Ishikawa (cell line): ENCODE measurements around the gene ATXN10.

ENCODE experiments used
- CREB1 ChIP-seq: IDR thresholded peaks from 2 replicates; pipeline ENCODE4 v1.6.1; 2012; ENCODE audit warnings: low read depth
- EP300 ChIP-seq: IDR thresholded peaks from 2 replicates; pipeline ENCODE4 v1.6.1; 2012; ENCODE audit warnings: borderline replicate concordance
- RAD21 ChIP-seq: IDR thresholded peaks from 2 replicates; pipeline ENCODE4 v1.6.1; 2012; ENCODE audit warnings: low read depth
- TEAD4 ChIP-seq: IDR thresholded peaks from 2 replicates; pipeline ENCODE4 v1.6.1; 2012
- USF1 ChIP-seq: IDR thresholded peaks from 2 replicates; pipeline ENCODE4 v1.6.1; 2012
- TF ChIP-seq, protein P1 (sequence below): IDR thresholded peaks from 2 replicates; pipeline ENCODE4 v1.6.1; 2012; ENCODE audit warnings: low read depth, mild to moderate bottlenecking

- TF ChIP-seq, protein P1, sequence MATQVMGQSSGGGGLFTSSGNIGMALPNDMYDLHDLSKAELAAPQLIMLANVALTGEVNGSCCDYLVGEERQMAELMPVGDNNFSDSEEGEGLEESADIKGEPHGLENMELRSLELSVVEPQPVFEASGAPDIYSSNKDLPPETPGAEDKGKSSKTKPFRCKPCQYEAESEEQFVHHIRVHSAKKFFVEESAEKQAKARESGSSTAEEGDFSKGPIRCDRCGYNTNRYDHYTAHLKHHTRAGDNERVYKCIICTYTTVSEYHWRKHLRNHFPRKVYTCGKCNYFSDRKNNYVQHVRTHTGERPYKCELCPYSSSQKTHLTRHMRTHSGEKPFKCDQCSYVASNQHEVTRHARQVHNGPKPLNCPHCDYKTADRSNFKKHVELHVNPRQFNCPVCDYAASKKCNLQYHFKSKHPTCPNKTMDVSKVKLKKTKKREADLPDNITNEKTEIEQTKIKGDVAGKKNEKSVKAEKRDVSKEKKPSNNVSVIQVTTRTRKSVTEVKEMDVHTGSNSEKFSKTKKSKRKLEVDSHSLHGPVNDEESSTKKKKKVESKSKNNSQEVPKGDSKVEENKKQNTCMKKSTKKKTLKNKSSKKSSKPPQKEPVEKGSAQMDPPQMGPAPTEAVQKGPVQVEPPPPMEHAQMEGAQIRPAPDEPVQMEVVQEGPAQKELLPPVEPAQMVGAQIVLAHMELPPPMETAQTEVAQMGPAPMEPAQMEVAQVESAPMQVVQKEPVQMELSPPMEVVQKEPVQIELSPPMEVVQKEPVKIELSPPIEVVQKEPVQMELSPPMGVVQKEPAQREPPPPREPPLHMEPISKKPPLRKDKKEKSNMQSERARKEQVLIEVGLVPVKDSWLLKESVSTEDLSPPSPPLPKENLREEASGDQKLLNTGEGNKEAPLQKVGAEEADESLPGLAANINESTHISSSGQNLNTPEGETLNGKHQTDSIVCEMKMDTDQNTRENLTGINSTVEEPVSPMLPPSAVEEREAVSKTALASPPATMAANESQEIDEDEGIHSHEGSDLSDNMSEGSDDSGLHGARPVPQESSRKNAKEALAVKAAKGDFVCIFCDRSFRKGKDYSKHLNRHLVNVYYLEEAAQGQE = no peak
- TF ChIP-seq TEAD4 (no peak), RAD21 (no peak), EP300 (no peak), CREB1 (no peak), USF1 (no peak)
Observed at GRCh38 chr22:45672564-45673481, 1.2 kb downstream of the ATXN10 start.
